ENCODE measurements around the gene PRKACA.
A peak's percentile ranks its signal among the peaks of the same experiment; 100 is the strongest.

The PRKACA gene

GRCh38 chr19:14116918-14117578, 514 bp downstream of the PRKACA start:
- Histone ChIP-seq H3K4ac (ENCODE audit: low read depth, low read length) (peak overlapping the region; percentile 43), H3K18ac (ENCODE audit: low read length) (peak overlapping the region; percentile 55), H3K36me3 (ENCODE audit: control insufficient read depth in 1 of 2, insufficient read depth in 2 of 2, low read length in 2 of 2) (peaks cover 3 to 4% of the 10 kb centered on the region in 2 experiments), H4K91ac (ENCODE audit: low read depth, low read length) (no peak overlapping the region), H3K9ac (ENCODE audit: low read length) (peak overlapping the region; percentile 73), H3K4me2 (ENCODE audit: low read length) (peak overlapping the region; percentile 92), H2AFZ (ENCODE audit: insufficient read depth, low read length, poor library complexity) (peak overlapping the region; percentile 56), H3K14ac (ENCODE audit: low read length) (peak overlapping the region; percentile 71), H3K79me1 (ENCODE audit: low read length) (peaks cover 4% of the 10 kb centered on the region), H2BK5ac (ENCODE audit: low read depth, low read length, poor library complexity) (no peak overlapping the region), H3K4me1 (ENCODE audit: control insufficient read depth in 1 of 2, insufficient read depth in 2 of 2, low read length in 2 of 2) (peaks cover 14 to 26% of the 10 kb centered on the region in 2 experiments), H3K27me3 (ENCODE audit: insufficient read depth, low read length) (no peaks in the 10 kb centered on the region), H3K23ac (ENCODE audit: low read length) (no peak overlapping the region), H3K9me3 (ENCODE audit: insufficient read depth, low read depth, low read length) (no peaks in the 10 kb centered on the region), H2BK12ac (ENCODE audit: low read length) (no peak overlapping the region), H2BK120ac (ENCODE audit: insufficient read depth, low read length, poor library complexity) (no peak overlapping the region), H2AK5ac (ENCODE audit: low read length) (no peak overlapping the region), H3K27ac (ENCODE audit: low read depth, low read length) (no peak overlapping the region), H3K4me3 (ENCODE audit: low read depth, low read length) (peak overlapping the region; percentile 89), H4K8ac (ENCODE audit: low read depth, low read length) (peak overlapping the region; percentile 72), H4K12ac (ENCODE audit: low read depth, low read length) (no peak overlapping the region), H3K79me2 (ENCODE audit: control insufficient read depth, insufficient read depth, low read length, poor library complexity) (peaks cover 2% of the 10 kb centered on the region)
- no peak for DNase-seq
- no CpG with 5 or more reads among the region's 33 CpGs for WGBS (ENCODE audit: extremely low coverage, insufficient coverage, insufficient read length)

GRCh38 chr19:14116525-14116917, 1.0 kb downstream of the PRKACA start:
- H4K12ac ChIP-seq (ENCODE audit: low read depth, low read length), result no peak overlapping the region
- H3K4me3 ChIP-seq (ENCODE audit: low read depth, low read length), result peak overlapping the region; percentile 89
- no peak overlapping the region for H3K14ac ChIP-seq (ENCODE audit: low read length)
- H3K4ac ChIP-seq (ENCODE audit: low read depth, low read length), result no peak overlapping the region
- WGBS (ENCODE audit: extremely low coverage, insufficient coverage, insufficient read length), result no CpG with 5 or more reads among the region's 6 CpGs
- H2BK5ac ChIP-seq (ENCODE audit: low read depth, low read length, poor library complexity), result no peak overlapping the region
- H3K9ac ChIP-seq (ENCODE audit: low read length), result no peak overlapping the region
- peaks cover 2 to 4% of the 10 kb centered on the region in 2 experiments for H3K36me3 ChIP-seq (ENCODE audit: control insufficient read depth in 1 of 2, insufficient read depth in 2 of 2, low read length in 2 of 2)
- no peak for DNase-seq
- H2AFZ ChIP-seq (ENCODE audit: insufficient read depth, low read length, poor library complexity), result no peak overlapping the region
- no peak overlapping the region for H3K27ac ChIP-seq (ENCODE audit: low read depth, low read length)
- no peaks in the 10 kb centered on the region for H3K27me3 ChIP-seq (ENCODE audit: insufficient read depth, low read length)
- H2BK12ac ChIP-seq (ENCODE audit: low read length), result no peak overlapping the region
- H4K91ac ChIP-seq (ENCODE audit: low read depth, low read length), result no peak overlapping the region
- no peaks in the 10 kb centered on the region for H3K9me3 ChIP-seq (ENCODE audit: insufficient read depth, low read depth, low read length)
- H3K18ac ChIP-seq (ENCODE audit: low read length), result no peak overlapping the region
- H3K4me1 ChIP-seq (ENCODE audit: control insufficient read depth in 1 of 2, insufficient read depth in 2 of 2, low read length in 2 of 2), result peaks cover 14 to 26% of the 10 kb centered on the region in 2 experiments
- H2BK120ac ChIP-seq (ENCODE audit: insufficient read depth, low read length, poor library complexity), result no peak overlapping the region
- peaks cover 4% of the 10 kb centered on the region for H3K79me1 ChIP-seq (ENCODE audit: low read length)
- H3K4me2 ChIP-seq (ENCODE audit: low read length), result peak overlapping the region; percentile 92
- H3K23ac ChIP-seq (ENCODE audit: low read length), result no peak overlapping the region
- no peak overlapping the region for H2AK5ac ChIP-seq (ENCODE audit: low read length)
- no peak overlapping the region for H4K8ac ChIP-seq (ENCODE audit: low read depth, low read length)
- peaks cover 2% of the 10 kb centered on the region for H3K79me2 ChIP-seq (ENCODE audit: control insufficient read depth, insufficient read depth, low read length, poor library complexity)

GRCh38 chr19:14115756-14116155, 1.8 kb downstream of the PRKACA start:
- no peaks in the 10 kb centered on the region for H3K27me3 ChIP-seq (ENCODE audit: insufficient read depth, low read length)
- H2AK5ac ChIP-seq (ENCODE audit: low read length), result no peak overlapping the region
- no peak overlapping the region for H3K27ac ChIP-seq (ENCODE audit: low read depth, low read length)
- no peak overlapping the region for H2AFZ ChIP-seq (ENCODE audit: insufficient read depth, low read length, poor library complexity)
- no peak overlapping the region for H4K91ac ChIP-seq (ENCODE audit: low read depth, low read length)
- H3K36me3 ChIP-seq (ENCODE audit: control insufficient read depth in 1 of 2, insufficient read depth in 2 of 2, low read length in 2 of 2), result peaks cover 0 to 4% of the 10 kb centered on the region in 2 experiments
- no peak overlapping the region for H3K9ac ChIP-seq (ENCODE audit: low read length)
- DNase-seq, result no peak
- no peak overlapping the region for H4K12ac ChIP-seq (ENCODE audit: low read depth, low read length)
- H2BK120ac ChIP-seq (ENCODE audit: insufficient read depth, low read length, poor library complexity), result no peak overlapping the region
- peaks cover 2% of the 10 kb centered on the region for H3K79me2 ChIP-seq (ENCODE audit: control insufficient read depth, insufficient read depth, low read length, poor library complexity)
- no peak overlapping the region for H2BK5ac ChIP-seq (ENCODE audit: low read depth, low read length, poor library complexity)
- H3K23ac ChIP-seq (ENCODE audit: low read length), result no peak overlapping the region
- H3K4me2 ChIP-seq (ENCODE audit: low read length), result no peak overlapping the region
- no peaks in the 10 kb centered on the region for H3K9me3 ChIP-seq (ENCODE audit: insufficient read depth, low read depth, low read length)
- H3K14ac ChIP-seq (ENCODE audit: low read length), result no peak overlapping the region
- H3K4me3 ChIP-seq (ENCODE audit: low read depth, low read length), result no peak overlapping the region
- H3K18ac ChIP-seq (ENCODE audit: low read length), result no peak overlapping the region
- no peak overlapping the region for H3K4ac ChIP-seq (ENCODE audit: low read depth, low read length)
- peaks cover 4% of the 10 kb centered on the region for H3K79me1 ChIP-seq (ENCODE audit: low read length)
- peaks cover 14 to 26% of the 10 kb centered on the region in 2 experiments for H3K4me1 ChIP-seq (ENCODE audit: control insufficient read depth in 1 of 2, insufficient read depth in 2 of 2, low read length in 2 of 2)
- no peak overlapping the region for H4K8ac ChIP-seq (ENCODE audit: low read depth, low read length)
- H2BK12ac ChIP-seq (ENCODE audit: low read length), result no peak overlapping the region
- WGBS (ENCODE audit: extremely low coverage, insufficient coverage, insufficient read length), result no CpG with 5 or more reads among the region's 5 CpGs

GRCh38 chr19:14114854-14115253, 2.7 kb downstream of the PRKACA start:
- H2BK12ac ChIP-seq (ENCODE audit: low read length), result no peak overlapping the region
- no peak overlapping the region for H3K4me3 ChIP-seq (ENCODE audit: low read depth, low read length)
- H4K8ac ChIP-seq (ENCODE audit: low read depth, low read length), result no peak overlapping the region
- no peaks in the 10 kb centered on the region for H3K36me3 ChIP-seq (ENCODE audit: control insufficient read depth in 1 of 2, insufficient read depth in 2 of 2, low read length in 2 of 2)
- peaks cover 4% of the 10 kb centered on the region for H3K79me1 ChIP-seq (ENCODE audit: low read length)
- H3K4ac ChIP-seq (ENCODE audit: low read depth, low read length), result no peak overlapping the region
- no peak overlapping the region for H2BK5ac ChIP-seq (ENCODE audit: low read depth, low read length, poor library complexity)
- H3K23ac ChIP-seq (ENCODE audit: low read length), result no peak overlapping the region
- no peak overlapping the region for H3K27ac ChIP-seq (ENCODE audit: low read depth, low read length)
- H4K91ac ChIP-seq (ENCODE audit: low read depth, low read length), result no peak overlapping the region
- no peak overlapping the region for H2BK120ac ChIP-seq (ENCODE audit: insufficient read depth, low read length, poor library complexity)
- no peak overlapping the region for H2AK5ac ChIP-seq (ENCODE audit: low read length)
- no peak overlapping the region for H3K18ac ChIP-seq (ENCODE audit: low read length)
- no CpG with 5 or more reads among the region's 9 CpGs for WGBS (ENCODE audit: extremely low coverage, insufficient coverage, insufficient read length)
- no peak overlapping the region for H3K9ac ChIP-seq (ENCODE audit: low read length)
- no peak overlapping the region for H3K14ac ChIP-seq (ENCODE audit: low read length)
- peaks cover 2% of the 10 kb centered on the region for H3K79me2 ChIP-seq (ENCODE audit: control insufficient read depth, insufficient read depth, low read length, poor library complexity)
- H2AFZ ChIP-seq (ENCODE audit: insufficient read depth, low read length, poor library complexity), result no peak overlapping the region
- no peaks in the 10 kb centered on the region for H3K27me3 ChIP-seq (ENCODE audit: insufficient read depth, low read length)
- DNase-seq, result peak; percentile 33 to 51
- no peaks in the 10 kb centered on the region for H3K9me3 ChIP-seq (ENCODE audit: insufficient read depth, low read depth, low read length)
- H3K4me1 ChIP-seq (ENCODE audit: control insufficient read depth in 1 of 2, insufficient read depth in 2 of 2, low read length in 2 of 2), result peaks cover 14 to 26% of the 10 kb centered on the region in 2 experiments
- no peak overlapping the region for H4K12ac ChIP-seq (ENCODE audit: low read depth, low read length)
- no peak overlapping the region for H3K4me2 ChIP-seq (ENCODE audit: low read length)

All from trophoblast cell (in vitro differentiated cells and primary cell).